ENCODE data around the gene PSME3IP1.
"Not testable (repeated sequence)": the region's sequence is repeated elsewhere in the genome, so short reads cannot be mapped to it uniquely, and the experiment has no call there.

PSME3IP1 gene

GRCh38 chr16:57118461-57119084 lies 67.3 kb downstream of the PSME3IP1 start:
- no peak for DNase-seq

- DNase-seq, result no peak
These were observed 70.2 kb downstream of the PSME3IP1 start for GRCh38 chr16:57115514-57116182.

DNA sequence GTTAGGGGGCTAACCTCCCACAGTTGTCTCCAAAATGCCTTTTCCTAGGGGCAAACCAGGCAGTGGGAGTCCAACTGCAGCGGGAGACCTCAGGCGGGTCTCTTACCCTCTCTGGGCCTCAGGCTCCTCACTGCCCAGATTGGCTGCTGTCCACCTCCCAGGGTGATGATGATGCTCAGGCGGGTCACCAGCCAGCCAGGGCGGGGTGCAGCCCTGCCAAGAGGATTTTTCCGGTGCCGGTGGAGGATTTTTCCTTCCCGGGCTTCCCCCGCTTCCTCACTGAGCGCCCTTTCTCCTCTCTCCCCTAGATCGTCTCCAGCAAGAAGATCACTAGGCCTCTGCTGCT lies 70.7 kb downstream of the PSME3IP1 start:
- DNase-seq, result no peak

GRCh38 chr16:57113664-57114063 lies 72.2 kb downstream of the PSME3IP1 start:
- DNase-seq, result no peak

GRCh38 chr16:57113042-57113453 lies 72.8 kb downstream of the PSME3IP1 start:
- DNase-seq, result no peak

GRCh38 chr16:57112403-57113041 lies 73.3 kb downstream of the PSME3IP1 start:
- no peak for DNase-seq

DNA sequence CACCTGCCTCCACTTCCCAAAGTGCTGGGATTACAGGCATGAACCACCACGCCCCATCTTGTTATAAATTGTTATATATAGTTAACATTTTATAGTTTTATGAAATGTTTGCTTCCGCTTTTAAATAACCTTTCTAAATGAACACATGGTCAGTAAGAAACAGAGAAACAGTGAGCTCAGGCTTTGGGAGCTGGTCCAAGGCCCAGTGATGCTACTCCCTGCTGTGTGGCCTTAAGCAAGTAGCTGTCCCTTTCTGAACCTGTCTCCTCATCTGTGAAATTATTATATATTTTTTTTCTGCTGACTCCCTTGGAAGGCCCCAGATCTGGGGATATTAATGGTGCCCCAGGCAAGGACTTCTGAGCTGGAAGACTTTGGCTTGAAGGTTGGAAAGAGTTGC lies 74.4 kb downstream of the PSME3IP1 start:
- DNase-seq, result no peak

GRCh38 chr16:57110937-57111336 lies 74.9 kb downstream of the PSME3IP1 start:
- no peak for DNase-seq

GRCh38 chr16:57109259-57110105 lies 76.4 kb downstream of the PSME3IP1 start:
- not testable (repeated sequence) for DNase-seq

GRCh38 chr16:57108432-57108831 lies 77.4 kb downstream of the PSME3IP1 start:
- no peak for DNase-seq

DNA sequence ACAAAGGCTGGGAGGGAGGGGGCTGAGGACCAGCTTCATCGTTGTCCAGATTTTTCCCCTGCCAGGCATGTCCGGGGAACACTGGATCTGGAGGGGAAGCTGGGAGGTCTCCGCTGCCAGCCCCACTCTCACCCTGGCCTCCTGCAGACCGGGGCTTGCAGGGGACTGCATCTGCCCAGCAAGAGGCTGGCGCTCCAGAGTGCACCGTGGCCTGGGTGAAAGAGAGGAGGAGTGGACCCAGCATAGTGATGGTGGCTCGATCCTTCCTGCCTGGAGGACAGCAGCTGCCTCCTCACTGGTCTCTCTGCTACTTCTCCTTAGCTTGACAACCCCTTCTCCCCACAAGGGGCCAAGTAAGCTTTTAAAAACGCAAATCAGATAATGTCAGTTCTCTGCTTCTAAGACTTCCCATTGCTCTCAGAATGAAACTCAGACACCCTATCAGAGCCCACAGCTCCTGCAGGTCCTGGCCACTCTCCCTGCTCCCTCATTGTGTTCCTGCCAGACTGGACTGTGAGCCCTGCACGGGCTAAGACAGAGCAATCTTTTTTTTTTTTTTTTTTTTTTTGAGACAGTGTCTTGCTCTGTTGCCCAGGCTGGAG lies 78.4 kb downstream of the PSME3IP1 start:
- no peak for DNase-seq

GRCh38 chr16:57106767-57107166 lies 79.1 kb downstream of the PSME3IP1 start:
- DNase-seq, result no peak

DNA sequence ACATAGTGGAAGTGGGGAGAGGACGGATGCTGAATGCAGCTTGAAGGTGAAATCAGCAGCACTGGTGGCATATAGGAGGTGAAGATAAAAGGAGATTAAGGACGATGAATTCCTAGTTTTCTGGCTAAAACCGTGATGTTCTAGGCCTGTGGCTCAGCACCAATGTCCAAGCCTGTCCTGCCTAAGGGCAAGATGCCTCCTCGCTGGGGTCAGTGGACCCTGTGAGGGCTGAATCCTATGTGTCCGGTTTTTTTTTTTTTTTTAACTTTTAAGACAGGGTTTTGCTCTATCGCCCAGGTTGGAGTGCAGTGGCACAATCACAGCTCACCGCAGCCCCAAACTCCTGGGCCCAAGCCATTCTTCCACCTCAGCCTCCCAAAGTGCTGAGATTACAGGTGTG lies 80.7 kb downstream of the PSME3IP1 start:
- no peak for DNase-seq

GRCh38 chr16:57104706-57105105 lies 81.1 kb downstream of the PSME3IP1 start:
- no peak for DNase-seq

DNA sequence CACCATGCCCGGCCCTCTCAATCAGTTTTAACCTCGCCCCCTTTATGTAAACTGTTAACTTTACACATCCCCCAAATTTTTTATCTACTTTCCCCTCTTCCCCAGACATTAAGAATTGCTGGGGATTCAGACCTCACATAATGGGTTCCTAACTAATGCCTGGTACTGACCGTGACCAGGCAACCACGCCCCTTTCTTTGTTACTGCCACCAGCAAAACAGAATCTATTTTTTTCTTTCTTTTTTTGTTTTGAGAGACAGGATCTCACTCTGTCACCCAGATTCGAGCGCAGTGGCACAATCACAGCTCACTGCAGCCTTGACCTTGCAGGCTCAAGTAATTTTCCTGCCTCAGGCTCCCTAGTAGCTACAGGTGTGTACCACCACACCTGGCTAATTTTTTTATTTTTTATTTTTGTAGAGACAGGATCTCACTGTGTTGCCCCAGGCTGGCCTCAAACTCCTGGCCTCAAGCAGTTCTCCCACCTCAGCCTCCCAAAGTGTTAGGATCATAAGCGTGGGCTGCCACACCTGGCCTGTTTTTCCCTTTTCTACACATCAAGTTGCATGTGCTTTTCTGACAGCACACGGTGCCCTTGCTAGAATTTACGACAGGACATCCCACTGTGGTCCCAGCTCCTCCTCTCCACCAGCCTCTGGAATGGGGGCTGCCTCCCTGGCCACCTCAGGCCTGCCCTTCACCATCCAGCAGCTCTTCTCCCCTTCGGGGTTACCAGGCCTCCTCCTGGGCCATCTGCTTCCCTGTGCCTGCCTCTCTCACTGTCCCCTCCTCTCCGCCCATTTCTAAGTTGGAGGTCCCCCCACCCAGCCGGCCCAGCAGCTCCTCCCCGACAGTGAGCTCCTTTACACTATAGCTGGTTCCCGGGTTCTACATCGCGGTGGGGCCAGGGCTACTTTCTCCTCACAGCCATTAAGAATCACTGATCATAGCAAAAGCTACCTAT lies 82.7 kb downstream of the PSME3IP1 start:
- no peak for DNase-seq
